Embryonic facial prominence (tissue), 1 donor: ENCODE measurements around the gene MAP3K2.

Source experiments
- DNase-seq: peaks from one replicate; pipeline ENCODE4 v3.0.0-alpha.2; 2016; ENCODE audit errors: extremely low spot score

Gene MAP3K2

GRCh38 chr2:127387655-127388422 is at the start of gene MAP3K2:
Gene MAP3K2 (minus strand): TSS chr2:127387975. CDS start chr2:127343129, 44,846 bp downstream.
- DNase-seq: peak; percentile 80

- DNase-seq: no peak
Observed at GRCh38 chr2:127437056-127437455, 49.3 kb upstream of the MAP3K2 start.

- DNase-seq: no peak
Observed at GRCh38 chr2:127434515-127434914, 46.7 kb upstream of the MAP3K2 start.

DNA sequence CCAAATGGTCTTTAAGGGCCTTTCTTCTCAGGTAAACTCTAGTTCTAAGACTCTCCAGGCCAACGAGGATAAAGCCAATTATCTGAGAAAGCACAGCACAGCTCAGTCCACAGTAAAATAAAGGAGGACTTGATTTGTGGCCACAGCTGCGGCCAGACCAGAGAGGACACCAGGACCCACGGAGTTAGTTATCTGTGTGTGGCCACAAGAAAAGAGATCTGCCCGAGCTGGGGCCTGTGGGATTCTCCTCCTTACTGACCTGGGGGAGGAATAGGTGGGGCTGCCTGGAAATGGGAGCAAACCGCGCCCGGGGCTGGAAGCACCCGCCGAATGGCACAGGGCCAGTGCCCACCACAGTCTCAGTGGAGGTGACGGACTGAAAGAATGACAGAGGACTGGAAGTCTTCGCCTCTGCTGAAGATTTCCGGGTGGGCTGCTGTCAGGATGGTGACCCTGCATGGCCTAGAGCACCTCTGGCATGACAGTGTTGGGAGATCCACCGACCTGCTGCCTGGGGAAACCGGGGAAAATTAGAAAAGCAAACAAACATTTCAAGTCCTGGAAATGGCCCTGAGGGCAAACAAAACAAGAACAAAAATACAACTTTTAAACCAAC is 43.7 kb upstream of the MAP3K2 start:
- no peak for DNase-seq

DNA sequence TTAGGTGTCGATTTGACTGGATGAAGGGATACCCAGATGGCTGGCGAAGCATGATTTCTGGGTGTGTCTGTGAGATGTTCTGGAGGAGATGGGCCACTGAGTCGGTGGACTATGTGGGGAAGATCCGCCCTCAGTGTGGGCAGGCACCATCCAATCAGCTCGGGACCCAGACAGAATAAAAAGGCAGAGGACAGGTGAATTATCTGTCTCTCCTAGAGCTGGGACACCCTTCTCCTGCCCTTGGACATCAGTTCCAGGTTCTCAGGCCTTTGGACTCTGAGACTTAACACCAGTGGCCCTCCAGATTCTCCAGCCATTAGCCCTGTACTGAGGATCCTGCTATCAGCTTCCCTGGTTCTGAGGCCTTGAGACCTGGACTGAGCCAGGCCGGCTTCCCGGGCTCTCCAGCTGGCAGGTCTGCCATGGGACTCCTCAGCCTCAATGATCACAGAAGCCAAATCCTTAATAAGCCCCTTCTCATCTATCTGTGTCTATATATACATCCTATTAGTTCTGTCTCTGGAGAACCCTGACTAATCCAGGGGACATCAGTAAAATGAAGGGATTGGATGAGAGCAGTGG is 42.2 kb upstream of the MAP3K2 start:
- no peak for DNase-seq

DNA sequence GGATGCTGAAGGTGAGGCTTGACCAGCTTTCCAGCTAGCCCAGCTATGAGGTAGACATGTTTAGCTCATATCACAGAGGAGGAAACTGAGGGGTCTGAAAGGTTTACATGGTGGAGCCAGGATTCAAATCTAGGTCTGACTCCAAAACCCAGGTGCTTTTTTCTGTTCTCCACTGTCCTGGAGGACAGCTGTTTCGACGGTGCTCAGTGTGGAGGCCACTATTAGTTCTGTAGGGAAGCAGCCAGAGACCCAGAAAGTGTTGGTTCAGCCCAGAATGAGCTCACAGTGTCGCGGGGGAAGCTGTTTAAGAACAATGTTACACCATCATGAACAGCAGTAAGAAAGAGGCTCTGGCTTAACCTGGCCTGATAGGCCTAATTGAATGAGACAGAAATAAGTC is 41.5 kb upstream of the MAP3K2 start:
- DNase-seq: no peak

DNA sequence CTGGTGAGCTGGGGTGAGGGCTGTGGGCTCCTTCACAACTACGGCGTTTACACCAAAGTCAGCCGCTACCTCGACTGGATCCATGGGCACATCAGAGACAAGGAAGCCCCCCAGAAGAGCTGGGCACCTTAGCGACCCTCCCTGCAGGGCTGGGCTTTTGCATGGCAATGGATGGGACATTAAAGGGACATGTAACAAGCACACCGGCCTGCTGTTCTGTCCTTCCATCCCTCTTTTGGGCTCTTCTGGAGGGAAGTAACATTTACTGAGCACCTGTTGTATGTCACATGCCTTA is 41.0 kb upstream of the MAP3K2 start:
- no peak for DNase-seq

DNA sequence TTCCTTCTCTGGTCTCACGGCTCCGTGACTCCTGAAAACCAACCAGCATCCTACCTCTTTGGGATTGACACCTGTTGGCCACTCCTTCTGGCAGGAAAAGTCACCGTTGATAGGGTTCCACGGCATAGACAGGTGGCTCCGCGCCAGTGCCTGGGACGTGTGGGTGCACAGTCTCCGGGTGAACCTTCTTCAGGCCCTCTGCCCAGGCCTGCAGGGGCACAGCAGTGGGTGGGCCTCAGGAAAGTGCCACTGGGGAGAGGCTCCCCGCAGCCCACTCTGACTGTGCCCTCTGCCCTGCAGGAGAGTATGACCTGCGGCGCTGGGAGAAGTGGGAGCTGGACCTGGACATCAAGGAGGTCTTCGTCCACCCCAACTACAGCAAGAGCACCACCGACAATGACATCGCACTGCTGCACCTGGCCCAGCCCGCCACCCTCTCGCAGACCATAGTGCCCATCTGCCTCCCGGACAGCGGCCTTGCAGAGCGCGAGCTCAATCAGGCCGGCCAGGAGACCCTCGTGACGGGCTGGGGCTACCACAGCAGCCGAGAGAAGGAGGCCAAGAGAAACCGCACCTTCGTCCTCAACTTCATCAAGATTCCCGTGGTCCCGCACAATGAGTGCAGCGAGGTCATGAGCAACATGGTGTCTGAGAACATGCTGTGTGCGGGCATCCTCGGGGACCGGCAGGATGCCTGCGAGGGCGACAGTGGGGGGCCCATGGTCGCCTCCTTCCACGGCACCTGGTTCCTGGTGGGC is 40.5 kb upstream of the MAP3K2 start:
- no peak for DNase-seq

DNA sequence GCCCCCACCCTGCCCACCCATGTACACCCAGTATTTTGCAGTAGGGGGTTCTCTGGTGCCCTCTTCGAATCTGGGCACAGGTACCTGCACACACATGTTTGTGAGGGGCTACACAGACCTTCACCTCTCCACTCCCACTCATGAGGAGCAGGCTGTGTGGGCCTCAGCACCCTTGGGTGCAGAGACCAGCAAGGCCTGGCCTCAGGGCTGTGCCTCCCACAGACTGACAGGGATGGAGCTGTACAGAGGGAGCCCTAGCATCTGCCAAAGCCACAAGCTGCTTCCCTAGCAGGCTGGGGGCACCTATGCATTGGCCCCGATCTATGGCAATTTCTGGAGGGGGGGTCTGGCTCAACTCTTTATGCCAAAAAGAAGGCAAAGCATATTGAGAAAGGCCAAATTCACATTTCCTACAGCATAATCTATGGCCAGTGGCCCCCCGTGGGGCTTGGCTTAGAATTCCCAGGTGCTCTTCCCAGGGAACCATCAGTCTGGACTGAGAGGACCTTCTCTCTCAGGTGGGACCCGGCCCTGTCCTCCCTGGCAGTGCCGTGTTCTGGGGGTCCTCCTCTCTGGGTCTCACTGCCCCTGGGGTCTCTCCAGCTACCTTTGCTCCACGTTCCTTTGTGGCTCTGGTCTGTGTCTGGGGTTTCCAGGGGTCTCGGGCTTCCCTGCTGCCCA is 39.7 kb upstream of the MAP3K2 start:
- DNase-seq: no peak

DNA sequence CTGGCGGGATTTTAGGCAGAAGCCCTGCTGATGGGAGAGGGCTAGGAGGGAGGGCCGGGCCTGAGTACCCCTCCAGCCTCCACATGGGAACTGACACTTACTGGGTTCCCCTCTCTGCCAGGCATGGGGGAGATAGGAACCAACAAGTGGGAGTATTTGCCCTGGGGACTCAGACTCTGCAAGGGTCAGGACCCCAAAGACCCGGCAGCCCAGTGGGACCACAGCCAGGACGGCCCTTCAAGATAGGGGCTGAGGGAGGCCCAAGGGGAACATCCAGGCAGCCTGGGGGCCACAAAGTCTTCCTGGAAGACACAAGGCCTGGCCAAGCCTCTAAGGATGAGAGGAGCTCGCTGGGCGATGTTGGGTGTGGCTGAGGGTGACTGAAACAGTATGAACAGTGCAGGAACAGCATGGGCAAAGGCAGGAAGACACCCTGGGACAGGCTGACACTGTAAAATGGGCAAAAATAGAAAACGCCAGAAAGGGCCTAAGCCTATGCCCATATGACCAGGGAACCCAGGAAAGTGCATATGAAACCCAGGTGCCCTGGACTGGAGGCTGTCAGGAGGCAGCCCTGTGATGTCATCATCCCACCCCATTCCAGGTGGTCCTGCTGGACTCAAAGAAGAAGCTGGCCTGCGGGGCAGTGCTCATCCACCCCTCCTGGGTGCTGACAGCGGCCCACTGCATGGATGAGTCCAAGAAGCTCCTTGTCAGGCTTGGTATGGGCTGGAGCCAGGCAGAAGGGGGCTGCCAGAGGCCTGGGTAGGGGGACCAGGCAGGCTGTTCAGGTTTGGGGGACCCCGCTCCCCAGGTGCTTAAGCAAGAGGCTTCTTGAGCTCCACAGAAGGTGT is 39.0 kb upstream of the MAP3K2 start:
- DNase-seq: no peak

GRCh38 chr2:127425540-127426490 is 38.0 kb upstream of the MAP3K2 start:
- DNase-seq: no peak

GRCh38 chr2:127424598-127425520 is 37.1 kb upstream of the MAP3K2 start:
- DNase-seq: no peak

DNA sequence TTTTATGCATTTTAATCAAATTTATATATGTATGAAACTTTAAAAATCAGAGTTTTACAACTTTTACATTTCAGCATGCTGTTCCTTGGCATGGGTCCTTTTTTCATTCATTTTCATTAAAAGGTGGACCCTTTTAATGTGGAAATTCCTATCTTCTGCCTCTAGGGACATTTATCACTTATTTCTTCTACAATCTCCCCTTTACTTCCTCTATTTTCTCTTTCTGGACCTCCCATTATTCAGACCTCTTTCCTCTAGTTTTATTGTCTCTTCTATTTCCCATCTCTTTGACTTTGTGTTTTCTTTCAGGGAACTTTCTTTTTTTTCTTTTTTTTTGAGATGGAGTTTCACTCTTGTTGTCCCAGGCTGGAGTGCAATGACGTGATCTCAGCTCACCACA is 36.1 kb upstream of the MAP3K2 start:
- no peak for DNase-seq

DNA sequence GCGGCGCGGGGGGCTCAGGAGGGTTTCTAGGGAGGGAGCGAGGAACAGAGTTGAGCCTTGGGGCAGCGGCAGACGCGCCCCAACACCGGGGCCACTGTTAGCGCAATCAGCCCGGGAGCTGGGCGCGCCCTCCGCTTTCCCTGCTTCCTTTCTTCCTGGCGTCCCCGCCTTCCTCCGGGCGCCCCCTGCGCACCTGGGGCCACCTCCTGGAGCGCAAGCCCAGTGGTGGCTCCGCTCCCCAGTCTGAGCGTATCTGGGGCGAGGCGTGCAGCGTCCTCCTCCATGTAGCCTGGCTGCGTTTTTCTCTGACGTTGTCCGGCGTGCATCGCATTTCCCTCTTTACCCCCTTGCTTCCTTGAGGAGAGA is 35.7 kb upstream of the MAP3K2 start:
- no peak for DNase-seq

DNA sequence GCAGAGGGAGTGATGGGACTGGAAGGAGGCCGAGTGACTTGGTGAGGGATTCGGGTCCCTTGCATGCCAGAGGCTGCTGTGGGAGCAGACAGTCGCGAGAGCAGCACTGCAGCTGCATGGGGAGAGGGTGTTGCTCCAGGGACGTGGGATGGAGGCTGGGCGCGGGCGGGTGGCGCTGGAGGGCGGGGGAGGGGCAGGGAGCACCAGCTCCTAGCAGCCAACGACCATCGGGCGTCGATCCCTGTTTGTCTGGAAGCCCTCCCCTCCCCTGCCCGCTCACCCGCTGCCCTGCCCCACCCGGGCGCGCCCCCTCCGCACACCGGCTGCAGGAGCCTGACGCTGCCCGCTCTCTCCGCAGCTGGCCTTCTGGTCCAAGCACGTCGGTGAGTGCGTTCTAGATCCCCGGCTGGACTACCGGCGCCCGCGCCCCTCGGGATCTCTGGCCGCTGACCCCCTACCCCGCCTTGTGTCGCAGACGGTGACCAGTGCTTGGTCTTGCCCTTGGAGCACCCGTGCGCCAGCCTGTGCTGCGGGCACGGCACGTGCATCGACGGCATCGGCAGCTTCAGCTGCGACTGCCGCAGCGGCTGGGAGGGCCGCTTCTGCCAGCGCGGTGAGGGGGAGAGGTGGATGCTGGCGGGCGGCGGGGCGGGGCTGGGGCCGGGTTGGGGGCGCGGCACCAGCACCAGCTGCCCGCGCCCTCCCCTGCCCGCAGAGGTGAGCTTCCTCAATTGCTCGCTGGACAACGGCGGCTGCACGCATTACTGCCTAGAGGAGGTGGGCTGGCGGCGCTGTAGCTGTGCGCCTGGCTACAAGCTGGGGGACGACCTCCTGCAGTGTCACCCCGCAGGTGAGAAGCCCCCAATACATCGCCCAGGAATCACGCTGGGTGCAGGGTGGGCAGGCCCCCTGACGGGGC is 35.0 kb upstream of the MAP3K2 start:
- DNase-seq: no peak

GRCh38 chr2:127421871-127422558 is 34.2 kb upstream of the MAP3K2 start:
- DNase-seq: no peak

DNA sequence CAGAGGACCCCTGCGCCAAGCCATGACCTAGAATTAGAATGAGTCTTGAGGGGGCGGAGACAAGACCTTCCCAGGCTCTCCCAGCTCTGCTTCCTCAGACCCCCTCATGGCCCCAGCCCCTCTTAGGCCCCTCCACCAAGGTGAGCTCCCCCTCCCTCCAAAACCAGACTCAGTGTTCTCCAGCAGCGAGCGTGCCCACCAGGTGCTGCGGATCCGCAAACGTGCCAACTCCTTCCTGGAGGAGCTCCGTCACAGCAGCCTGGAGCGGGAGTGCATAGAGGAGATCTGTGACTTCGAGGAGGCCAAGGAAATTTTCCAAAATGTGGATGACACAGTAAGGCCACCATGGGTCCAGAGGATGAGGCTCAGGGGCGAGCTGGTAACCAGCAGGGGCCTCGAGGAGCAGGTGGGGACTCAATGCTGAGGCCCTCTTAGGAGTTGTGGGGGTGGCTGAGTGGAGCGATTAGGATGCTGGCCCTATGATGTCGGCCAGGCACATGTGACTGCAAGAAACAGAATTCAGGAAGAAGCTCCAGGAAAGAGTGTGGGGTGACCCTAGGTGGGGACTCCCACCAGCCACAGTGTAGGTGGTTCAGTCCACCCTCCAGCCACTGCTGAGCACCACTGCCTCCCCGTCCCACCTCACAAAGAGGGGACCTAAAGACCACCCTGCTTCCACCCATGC is 33.5 kb upstream of the MAP3K2 start:
- no peak for DNase-seq
